GM12878 (cell line): ENCODE data around the gene VSX2.

Experiments
- CEBPB ChIP-seq, 2 experiments: fragments of 150-350 bp in 1 of 2; IDR thresholded peaks; 2 replicates each; pipeline ENCODE4 v1.6.1; 2012 to 2014; ENCODE audit warnings: low read depth in 2 of 2, low read length in 2 of 2, borderline replicate concordance in 1 of 2, inconsistent platforms in 1 of 2
- ESRRA ChIP-seq: IDR thresholded peaks from 2 replicates; pipeline ENCODE4 v1.6.1; 2012; ENCODE audit warnings: mild to moderate bottlenecking, low read length, improper control_type of control experiment
- FOXM1 ChIP-seq: IDR thresholded peaks from 2 replicates; pipeline ENCODE4 v1.6.1; 2012; ENCODE audit warnings: low read depth, mild to moderate bottlenecking, inconsistent platforms, low read length, moderate library complexity
- KDM1A ChIP-seq: fragments of 200-600 bp; sonication (generic); IDR thresholded peaks from 2 replicates; pipeline ENCODE4 v1.6.1; 2016; ENCODE audit warnings: borderline replicate concordance
- NFXL1 ChIP-seq: fragments of 450-650 bp; IDR thresholded peaks from 2 replicates; pipeline ENCODE4 v1.6.1; 2017; ENCODE audit warnings: antibody characterized with exemption, mild to moderate bottlenecking, borderline replicate concordance
- PAX8 ChIP-seq: fragments of 450-650 bp; IDR thresholded peaks from 2 replicates; pipeline ENCODE4 v1.6.1; 2017; ENCODE audit warnings: mild to moderate bottlenecking, moderate library complexity
- POLR2A ChIP-seq: IDR thresholded peaks from 2 replicates; pipeline ENCODE4 v1.6.1; 2011; ENCODE audit warnings: low read depth, mild to moderate bottlenecking, low read length
- POU2F2 ChIP-seq: IDR thresholded peaks from 3 replicates; pipeline ENCODE4 v1.6.1; 2011; ENCODE audit warnings: low read depth, mild to moderate bottlenecking, low read length, borderline replicate concordance
- RAD21 ChIP-seq: IDR thresholded peaks from 2 replicates; pipeline ENCODE4 v1.6.1; 2011; ENCODE audit warnings: mild to moderate bottlenecking, low read depth, low read length, moderate library complexity; ENCODE audit not compliant: insufficient read depth
- SIN3A ChIP-seq: IDR thresholded peaks from 2 replicates; pipeline ENCODE4 v1.6.1; 2012; ENCODE audit warnings: low read depth, low read length, improper control_type of control experiment
- TF ChIP-seq, protein P1 (sequence below), 3 experiments: IDR thresholded peaks in 2 of 3; conservative IDR thresholded peaks in 1 of 3; 2 replicates each; pipeline ENCODE4 v1.5.1; 2011; ENCODE audit warnings: low read depth in 3 of 3, low read length in 3 of 3, mild to moderate bottlenecking in 3 of 3, control low read depth in 2 of 3, moderate library complexity in 2 of 3, inconsistent platforms in 1 of 3, mixed read lengths in 1 of 3; ENCODE audit not compliant: control insufficient read depth in 2 of 3, insufficient read depth in 1 of 3; ENCODE audit errors: extremely low read depth in 1 of 3
- TF ChIP-seq, protein P2 (sequence below): IDR thresholded peaks from 2 replicates; pipeline ENCODE4 v1.6.1; 2012; ENCODE audit warnings: low read length, inconsistent platforms
- TF ChIP-seq, protein P3 (sequence below): fragments of 450-650 bp; formaldehyde crosslinking; IDR thresholded peaks from 2 replicates; pipeline ENCODE4 v1.4.0; 2022; ENCODE audit warnings: mild to moderate bottlenecking, moderate library complexity

DNA sequence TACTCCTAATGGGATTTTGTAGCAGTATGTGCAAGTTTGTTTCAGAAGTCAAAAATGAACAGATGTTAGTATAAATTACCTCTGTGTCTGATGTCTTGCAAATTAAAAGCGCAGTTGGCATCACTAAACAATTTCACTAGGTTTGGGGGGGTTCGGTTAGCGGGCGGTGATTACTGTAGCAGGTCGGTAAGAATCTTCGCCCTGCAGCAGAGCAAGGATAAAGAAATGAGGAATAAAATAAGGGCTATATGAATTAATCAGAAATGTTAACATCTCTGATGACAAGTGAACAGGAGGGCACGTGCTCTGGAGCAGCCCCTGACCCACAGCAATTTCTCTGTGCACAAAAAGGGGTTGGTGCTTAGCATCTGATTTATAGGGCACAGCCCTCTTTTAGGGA lies 43.6 kb upstream of the VSX2 start:
- TF ChIP-seq PAX8 (no peak), RAD21 (no peak), POU2F2 (no peak), POLR2A (no peak), KDM1A (no peak), FOXM1 (no peak), NFXL1 (no peak), ESRRA (no peak), SIN3A (no peak), CEBPB (IDR thresholded peaks at IDR 0.05; ENCODE audit: borderline replicate concordance in 1 of 2, low read depth in 2 of 2, low read length in 2 of 2) (no peak)
- TF ChIP-seq, protein P1, sequence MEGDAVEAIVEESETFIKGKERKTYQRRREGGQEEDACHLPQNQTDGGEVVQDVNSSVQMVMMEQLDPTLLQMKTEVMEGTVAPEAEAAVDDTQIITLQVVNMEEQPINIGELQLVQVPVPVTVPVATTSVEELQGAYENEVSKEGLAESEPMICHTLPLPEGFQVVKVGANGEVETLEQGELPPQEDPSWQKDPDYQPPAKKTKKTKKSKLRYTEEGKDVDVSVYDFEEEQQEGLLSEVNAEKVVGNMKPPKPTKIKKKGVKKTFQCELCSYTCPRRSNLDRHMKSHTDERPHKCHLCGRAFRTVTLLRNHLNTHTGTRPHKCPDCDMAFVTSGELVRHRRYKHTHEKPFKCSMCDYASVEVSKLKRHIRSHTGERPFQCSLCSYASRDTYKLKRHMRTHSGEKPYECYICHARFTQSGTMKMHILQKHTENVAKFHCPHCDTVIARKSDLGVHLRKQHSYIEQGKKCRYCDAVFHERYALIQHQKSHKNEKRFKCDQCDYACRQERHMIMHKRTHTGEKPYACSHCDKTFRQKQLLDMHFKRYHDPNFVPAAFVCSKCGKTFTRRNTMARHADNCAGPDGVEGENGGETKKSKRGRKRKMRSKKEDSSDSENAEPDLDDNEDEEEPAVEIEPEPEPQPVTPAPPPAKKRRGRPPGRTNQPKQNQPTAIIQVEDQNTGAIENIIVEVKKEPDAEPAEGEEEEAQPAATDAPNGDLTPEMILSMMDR (IDR thresholded peaks at IDR 0.05 in 2 of 3, conservative IDR thresholded peaks at IDR 0.05 in 1 of 3; ENCODE audit: control insufficient read depth in 2 of 3, extremely low read depth in 1 of 3, insufficient read depth in 1 of 3, low read depth in 3 of 3, low read length in 3 of 3), result no peak
- TF ChIP-seq, protein P2, sequence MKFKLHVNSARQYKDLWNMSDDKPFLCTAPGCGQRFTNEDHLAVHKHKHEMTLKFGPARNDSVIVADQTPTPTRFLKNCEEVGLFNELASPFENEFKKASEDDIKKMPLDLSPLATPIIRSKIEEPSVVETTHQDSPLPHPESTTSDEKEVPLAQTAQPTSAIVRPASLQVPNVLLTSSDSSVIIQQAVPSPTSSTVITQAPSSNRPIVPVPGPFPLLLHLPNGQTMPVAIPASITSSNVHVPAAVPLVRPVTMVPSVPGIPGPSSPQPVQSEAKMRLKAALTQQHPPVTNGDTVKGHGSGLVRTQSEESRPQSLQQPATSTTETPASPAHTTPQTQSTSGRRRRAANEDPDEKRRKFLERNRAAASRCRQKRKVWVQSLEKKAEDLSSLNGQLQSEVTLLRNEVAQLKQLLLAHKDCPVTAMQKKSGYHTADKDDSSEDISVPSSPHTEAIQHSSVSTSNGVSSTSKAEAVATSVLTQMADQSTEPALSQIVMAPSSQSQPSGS, result no peak
- TF ChIP-seq, protein P3, sequence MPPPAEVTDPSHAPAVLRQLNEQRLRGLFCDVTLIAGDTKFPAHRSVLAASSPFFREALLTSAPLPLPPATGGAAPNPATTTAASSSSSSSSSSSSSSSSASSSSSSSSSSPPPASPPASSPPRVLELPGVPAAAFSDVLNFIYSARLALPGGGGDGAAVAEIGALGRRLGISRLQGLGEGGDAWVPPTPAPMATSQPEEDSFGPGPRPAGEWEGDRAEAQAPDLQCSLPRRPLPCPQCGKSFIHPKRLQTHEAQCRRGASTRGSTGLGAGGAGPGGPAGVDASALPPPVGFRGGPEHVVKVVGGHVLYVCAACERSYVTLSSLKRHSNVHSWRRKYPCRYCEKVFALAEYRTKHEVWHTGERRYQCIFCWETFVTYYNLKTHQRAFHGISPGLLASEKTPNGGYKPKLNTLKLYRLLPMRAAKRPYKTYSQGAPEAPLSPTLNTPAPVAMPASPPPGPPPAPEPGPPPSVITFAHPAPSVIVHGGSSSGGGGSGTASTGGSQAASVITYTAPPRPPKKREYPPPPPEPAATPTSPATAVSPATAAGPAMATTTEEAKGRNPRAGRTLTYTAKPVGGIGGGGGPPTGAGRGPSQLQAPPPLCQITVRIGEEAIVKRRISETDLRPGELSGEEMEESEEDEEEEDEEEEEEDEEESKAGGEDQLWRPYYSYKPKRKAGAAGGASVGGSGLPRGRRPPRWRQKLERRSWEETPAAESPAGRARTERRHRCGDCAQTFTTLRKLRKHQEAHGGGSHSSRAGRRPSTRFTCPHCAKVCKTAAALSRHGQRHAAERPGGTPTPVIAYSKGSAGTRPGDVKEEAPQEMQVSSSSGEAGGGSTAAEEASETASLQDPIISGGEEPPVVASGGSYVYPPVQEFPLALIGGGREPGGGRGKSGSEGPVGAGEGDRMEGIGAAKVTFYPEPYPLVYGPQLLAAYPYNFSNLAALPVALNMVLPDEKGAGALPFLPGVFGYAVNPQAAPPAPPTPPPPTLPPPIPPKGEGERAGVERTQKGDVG (CRISPR knock-in tag), result no peak
